Trophoblast cell (in vitro differentiated cells and primary cell): ENCODE results near the gene DSN1. TPM values are rescaled to one million over a fixed set of nuclear protein-coding genes. Genes with fewer than 3 reads are reported as not detected.

ENCODE experiments used
- DNase-seq, 2 donors: peaks; one replicate each; pipeline ENCODE4 v3.0.0-alpha.2; 2016
- H2AFZ ChIP-seq: 2 replicates; pipeline ENCODE4 v1.6.1; 2013; ENCODE audit warnings: low read length, moderate library complexity, mild to moderate bottlenecking; ENCODE audit not compliant: insufficient read depth, poor library complexity
- H2AK5ac ChIP-seq: 2 replicates; pipeline ENCODE4 v1.6.1; 2013; ENCODE audit warnings: mild to moderate bottlenecking, low read length
- H2BK120ac ChIP-seq: 2 replicates; pipeline ENCODE4 v1.6.1; 2013; ENCODE audit warnings: low read length, mild to moderate bottlenecking, moderate library complexity; ENCODE audit not compliant: insufficient read depth, poor library complexity
- H2BK12ac ChIP-seq: 2 replicates; pipeline ENCODE4 v1.6.1; 2013; ENCODE audit warnings: mild to moderate bottlenecking, low read length, moderate library complexity
- H2BK5ac ChIP-seq: 2 replicates; pipeline ENCODE4 v1.6.1; 2013; ENCODE audit warnings: low read length, low read depth, moderate library complexity, mild to moderate bottlenecking; ENCODE audit not compliant: poor library complexity
- H3K14ac ChIP-seq: 2 replicates; pipeline ENCODE4 v1.6.1; 2013; ENCODE audit warnings: mild to moderate bottlenecking, low read length
- H3K18ac ChIP-seq: 2 replicates; pipeline ENCODE4 v1.6.1; 2013; ENCODE audit warnings: mild to moderate bottlenecking, low read length
- H3K23ac ChIP-seq: 2 replicates; pipeline ENCODE4 v1.6.1; 2013; ENCODE audit warnings: low read length
- H3K27ac ChIP-seq: 2 replicates; pipeline ENCODE4 v1.5.1; 2013; ENCODE audit warnings: low read depth, mild to moderate bottlenecking, inconsistent platforms, low read length, moderate library complexity
- H3K27me3 ChIP-seq: 2 replicates; pipeline ENCODE4 v1.6.1; 2013; ENCODE audit warnings: inconsistent platforms, mild to moderate bottlenecking, low read length, moderate library complexity; ENCODE audit not compliant: insufficient read depth
- H3K36me3 ChIP-seq, 2 experiments: 1 replicate in 1 of 2; 2 replicates in 1 of 2; pipeline ENCODE4 v1.6.1; 2013; ENCODE audit warnings: low read length in 2 of 2, mild to moderate bottlenecking in 2 of 2, moderate library complexity in 1 of 2; ENCODE audit not compliant: insufficient read depth in 2 of 2, control insufficient read depth in 1 of 2
- H3K4ac ChIP-seq: 2 replicates; pipeline ENCODE4 v1.6.1; 2013; ENCODE audit warnings: low read depth, mild to moderate bottlenecking, low read length, moderate library complexity
- H3K4me1 ChIP-seq, 2 experiments: 1 replicate in 1 of 2; 2 replicates in 1 of 2; pipeline ENCODE4 v1.6.1; 2013; ENCODE audit warnings: low read length in 2 of 2, mild to moderate bottlenecking in 2 of 2, moderate library complexity in 1 of 2; ENCODE audit not compliant: insufficient read depth in 2 of 2, control insufficient read depth in 1 of 2
- H3K4me2 ChIP-seq: 2 replicates; pipeline ENCODE4 v1.6.1; 2013; ENCODE audit warnings: inconsistent platforms, mild to moderate bottlenecking, low read length, moderate library complexity
- H3K4me3 ChIP-seq: 2 replicates; pipeline ENCODE4 v1.5.1; 2013; ENCODE audit warnings: mild to moderate bottlenecking, low read depth, low read length, inconsistent platforms
- H3K79me1 ChIP-seq: one replicate; pipeline ENCODE4 v1.6.1; 2013; ENCODE audit warnings: low read length
- H3K79me2 ChIP-seq: 2 replicates; pipeline ENCODE4 v1.6.1; 2013; ENCODE audit warnings: low read length, mild to moderate bottlenecking; ENCODE audit not compliant: control insufficient read depth, insufficient read depth, poor library complexity
- H3K9ac ChIP-seq: 2 replicates; pipeline ENCODE4 v1.6.1; 2013; ENCODE audit warnings: mild to moderate bottlenecking, low read length
- H3K9me3 ChIP-seq: 2 replicates; pipeline ENCODE4 v1.6.1; 2013; ENCODE audit warnings: low read depth, mild to moderate bottlenecking, control low read depth, inconsistent platforms, low read length; ENCODE audit not compliant: insufficient read depth
- H4K12ac ChIP-seq: 2 replicates; pipeline ENCODE4 v1.6.1; 2013; ENCODE audit warnings: low read depth, mild to moderate bottlenecking, low read length, moderate library complexity
- H4K8ac ChIP-seq: 2 replicates; pipeline ENCODE4 v1.6.1; 2013; ENCODE audit warnings: low read depth, mild to moderate bottlenecking, low read length, moderate library complexity
- H4K91ac ChIP-seq: one replicate; pipeline ENCODE4 v1.6.1; 2013; ENCODE audit warnings: low read depth, mild to moderate bottlenecking, low read length, moderate library complexity
- WGBS: extraction: QIAGEN DNeasy Blood & Tissue Kit; methylation state at CpG from one replicate; pipeline ENCODE4 v1.1.7; 2013; ENCODE audit warnings: missing lambda C conversion rate; ENCODE audit not compliant: insufficient read length, insufficient coverage; ENCODE audit errors: extremely low coverage; 5-methylcytosine and 5-hydroxymethylcytosine counted together
- polyA plus RNA-seq: library from polyadenylated mRNA; stranded (reverse); fragments of 200-250 nt; gene quantifications from 2 replicates; pipeline ENCODE4 v1.2.3, GENCODE V29; 2013

The DSN1 gene
- 17.6 and 18.6 TPM in 2 replicates for polyA plus RNA-seq

DNA sequence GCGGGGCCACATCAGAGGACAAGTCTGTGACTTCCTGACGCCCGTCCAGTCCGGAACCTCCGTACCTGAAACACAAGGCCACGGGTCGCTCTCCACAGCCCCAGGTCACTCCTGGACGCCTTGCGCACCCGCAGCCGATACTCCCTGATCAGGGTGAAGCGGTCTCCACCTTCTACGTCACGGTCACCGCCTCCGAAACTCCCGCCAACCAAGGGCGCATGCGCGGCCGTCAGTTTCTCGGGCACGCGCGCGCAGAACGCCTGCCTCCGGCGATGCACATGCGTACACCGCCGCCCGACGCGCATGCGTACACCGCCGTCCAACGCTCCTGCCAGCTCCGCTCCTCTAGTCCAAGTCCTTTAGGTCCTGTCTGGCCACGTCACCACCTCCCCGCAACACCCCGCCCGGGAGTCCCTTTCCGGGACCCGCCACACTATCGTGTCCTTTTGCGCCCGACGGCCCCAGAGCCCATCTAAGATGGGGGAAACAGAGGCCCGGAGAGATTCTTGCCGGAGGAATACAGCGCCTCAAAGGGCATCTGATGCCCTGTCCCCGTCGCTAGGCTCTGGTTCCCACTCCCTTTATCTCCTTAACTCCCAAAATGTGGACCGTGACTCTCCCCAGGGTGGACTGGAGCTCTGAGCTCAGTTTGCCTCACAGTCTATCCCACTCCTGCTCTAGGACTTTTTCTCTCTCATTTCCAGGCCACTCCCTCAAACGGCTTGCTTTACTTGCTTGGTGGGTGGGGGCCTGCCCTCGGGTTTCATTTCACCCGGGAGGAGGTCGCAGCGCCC is at the start of gene DSN1:
Gene DSN1 (minus strand): TSS at position 167 of the 794 bp plus-strand sequence. CDS start 2,305 bp downstream, outside the sequence.
- H2BK12ac ChIP-seq, result no peak within 1 kb of the TSS
- peak within 1 kb of the TSS; percentile 96 for H3K9ac ChIP-seq
- H3K79me2 ChIP-seq, result peaks cover 8% of the 10 kb centered on the region
- peak; percentile 99 to 100 for DNase-seq
- peak within 1 kb of the TSS; percentile 94 for H2AFZ ChIP-seq
- peak within 1 kb of the TSS; percentile 86 for H3K18ac ChIP-seq
- H3K23ac ChIP-seq, result no peak within 1 kb of the TSS
- H2BK120ac ChIP-seq, result peak within 1 kb of the TSS; percentile 77
- H3K9me3 ChIP-seq, result no peaks in the 10 kb centered on the region
- H3K27ac ChIP-seq, result peak within 1 kb of the TSS; percentile 70
- peak within 1 kb of the TSS; percentile 84 for H3K4me2 ChIP-seq
- peaks cover 3 to 7% of the 10 kb centered on the region in 2 experiments for H3K36me3 ChIP-seq
- H3K4me3 ChIP-seq, result peak within 1 kb of the TSS; percentile 81
- H4K12ac ChIP-seq, result peak within 1 kb of the TSS; percentile 94
- H3K27me3 ChIP-seq, result no peaks in the 10 kb centered on the region
- WGBS, result no CpG with 5 or more reads among the region's 61 CpGs
- peak within 1 kb of the TSS; percentile 98 for H4K8ac ChIP-seq
- H3K14ac ChIP-seq, result peak within 1 kb of the TSS; percentile 92
- peak within 1 kb of the TSS; percentile 67 for H2AK5ac ChIP-seq
- H3K4me1 ChIP-seq, result no peaks in the 10 kb centered on the region
- H3K4ac ChIP-seq, result peak within 1 kb of the TSS; percentile 73
- peak within 1 kb of the TSS; percentile 97 for H4K91ac ChIP-seq
- H2BK5ac ChIP-seq, result peak within 1 kb of the TSS; percentile 88
- H3K79me1 ChIP-seq, result peaks cover 9% of the 10 kb centered on the region

GRCh38 chr20:36823121-36823520 is 49.6 kb upstream of the DSN1 start:
- Histone ChIP-seq H3K27me3 (no peaks in the 10 kb centered on the region), H3K18ac (no peak overlapping the region), H4K91ac (no peak overlapping the region), H3K9ac (no peak overlapping the region), H3K4me1 (peaks cover 10 to 11% of the 10 kb centered on the region in 2 experiments), H2AFZ (no peak overlapping the region), H3K4ac (no peak overlapping the region), H2BK120ac (no peak overlapping the region), H3K36me3 (peaks cover 17 to 22% of the 10 kb centered on the region in 2 experiments), H3K14ac (no peak overlapping the region), H3K79me1 (peaks cover 2% of the 10 kb centered on the region), H4K8ac (no peak overlapping the region), H4K12ac (no peak overlapping the region), H3K27ac (no peak overlapping the region), H2AK5ac (no peak overlapping the region), H2BK5ac (no peak overlapping the region), H3K4me3 (no peak overlapping the region), H2BK12ac (no peak overlapping the region), H3K79me2 (no peaks in the 10 kb centered on the region), H3K9me3 (no peaks in the 10 kb centered on the region), H3K23ac (no peak overlapping the region), H3K4me2 (no peak overlapping the region)
- WGBS, result no CpG with 5 or more reads among the region's 5 CpGs
- DNase-seq, result peak; percentile 19 to 50

DNA sequence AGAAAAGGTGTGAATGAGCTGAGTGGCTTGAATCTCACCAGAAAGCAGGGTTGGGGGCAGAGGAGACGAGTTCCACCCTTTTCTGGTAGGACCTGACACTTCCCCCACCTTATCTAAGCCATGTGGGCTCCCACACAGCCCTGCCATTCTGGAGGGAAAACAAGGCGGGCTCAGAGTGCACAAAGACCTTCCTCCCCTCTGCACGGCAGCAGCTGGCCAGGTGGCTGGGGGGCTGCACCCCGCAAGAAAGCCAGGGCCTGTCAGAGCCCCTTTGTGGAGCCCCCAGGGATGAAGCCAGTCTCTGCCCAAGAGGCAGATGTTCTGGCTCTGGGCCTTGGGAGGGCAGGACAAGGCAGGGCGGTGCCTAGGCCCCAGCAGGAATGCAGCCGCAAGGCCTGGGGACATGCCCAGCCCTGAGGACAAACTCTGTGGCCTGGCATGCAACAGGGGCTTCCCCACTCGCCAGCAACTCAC is 48.4 kb upstream of the DSN1 start:
- H2BK12ac ChIP-seq, result no peak overlapping the region
- H3K4me3 ChIP-seq, result no peak overlapping the region
- H2AK5ac ChIP-seq, result no peak overlapping the region
- H2BK120ac ChIP-seq, result no peak overlapping the region
- no peak overlapping the region for H4K12ac ChIP-seq
- no peak overlapping the region for H2BK5ac ChIP-seq
- WGBS, result no CpG with 5 or more reads among the region's 7 CpGs
- peaks cover 18 to 22% of the 10 kb centered on the region in 2 experiments for H3K36me3 ChIP-seq
- no peak overlapping the region for H3K4me2 ChIP-seq
- peaks cover 2% of the 10 kb centered on the region for H3K79me1 ChIP-seq
- peak overlapping the region; percentile 49 for H3K18ac ChIP-seq
- no peak overlapping the region for H4K8ac ChIP-seq
- no peaks in the 10 kb centered on the region for H3K79me2 ChIP-seq
- H4K91ac ChIP-seq, result peak overlapping the region; percentile 20
- H3K14ac ChIP-seq, result no peak overlapping the region
- DNase-seq, result peak; percentile 78 to 79
- no peak overlapping the region for H3K27ac ChIP-seq
- no peaks in the 10 kb centered on the region for H3K27me3 ChIP-seq
- H2AFZ ChIP-seq, result no peak overlapping the region
- no peaks in the 10 kb centered on the region for H3K9me3 ChIP-seq
- H3K4me1 ChIP-seq, result peaks cover 10 to 11% of the 10 kb centered on the region in 2 experiments
- H3K23ac ChIP-seq, result no peak overlapping the region
- H3K9ac ChIP-seq, result no peak overlapping the region
- no peak overlapping the region for H3K4ac ChIP-seq

- H2BK5ac ChIP-seq, result no peak overlapping the region
- no peak overlapping the region for H3K27ac ChIP-seq
- no peak overlapping the region for H3K9ac ChIP-seq
- no peak overlapping the region for H3K14ac ChIP-seq
- H3K4ac ChIP-seq, result no peak overlapping the region
- H2BK120ac ChIP-seq, result no peak overlapping the region
- no peak overlapping the region for H4K91ac ChIP-seq
- H3K4me1 ChIP-seq, result peaks cover 10 to 11% of the 10 kb centered on the region in 2 experiments
- H2AFZ ChIP-seq, result no peak overlapping the region
- no peak overlapping the region for H3K18ac ChIP-seq
- H3K9me3 ChIP-seq, result no peaks in the 10 kb centered on the region
- WGBS, result no CpG with 5 or more reads among the region's 5 CpGs
- H4K12ac ChIP-seq, result no peak overlapping the region
- H3K4me2 ChIP-seq, result no peak overlapping the region
- no peak overlapping the region for H2AK5ac ChIP-seq
- no peak overlapping the region for H3K4me3 ChIP-seq
- H3K79me2 ChIP-seq, result no peaks in the 10 kb centered on the region
- DNase-seq, result peak; percentile 19 to 54
- no peak overlapping the region for H4K8ac ChIP-seq
- no peak overlapping the region for H2BK12ac ChIP-seq
- no peaks in the 10 kb centered on the region for H3K27me3 ChIP-seq
- no peak overlapping the region for H3K23ac ChIP-seq
- peaks cover 2% of the 10 kb centered on the region for H3K79me1 ChIP-seq
- peaks cover 21 to 28% of the 10 kb centered on the region in 2 experiments for H3K36me3 ChIP-seq
These were observed 47.4 kb upstream of the DSN1 start for GRCh38 chr20:36820928-36821327.
